GM19455 (cell line): ENCODE data around the gene CD19.
"Not testable (repeated sequence)": the region's sequence is repeated elsewhere in the genome, so short reads cannot be mapped to it uniquely, and the experiment has no call there.

Experiments
- ATAC-seq: cut with Tn5 transposase; IDR thresholded peaks from one replicate; pipeline ENCODE4 v1.9.1; 2021; ENCODE audit not compliant: unreplicated experiment

CD19 gene

DNA sequence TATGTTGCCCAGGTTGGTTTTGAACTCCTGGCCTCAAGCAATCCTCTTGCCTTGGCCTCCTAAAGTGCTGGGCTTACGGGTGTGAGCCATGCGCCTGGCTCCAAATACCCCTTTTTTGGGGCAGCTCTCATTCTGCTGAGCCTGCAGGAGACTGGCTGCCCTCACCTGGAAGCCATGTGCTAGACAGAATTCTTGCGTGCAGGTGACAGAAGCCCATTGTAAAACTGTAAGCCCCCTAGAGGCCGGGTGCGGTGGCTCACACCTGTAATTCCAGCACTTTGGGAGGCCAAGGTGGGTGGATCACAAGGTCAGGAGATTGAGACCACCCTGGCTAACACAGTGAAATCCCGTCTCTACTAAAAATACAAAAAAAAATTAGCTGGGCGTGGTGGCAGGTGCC, 48.6 kb downstream of the CD19 start:
- not testable (repeated sequence) for ATAC-seq

DNA sequence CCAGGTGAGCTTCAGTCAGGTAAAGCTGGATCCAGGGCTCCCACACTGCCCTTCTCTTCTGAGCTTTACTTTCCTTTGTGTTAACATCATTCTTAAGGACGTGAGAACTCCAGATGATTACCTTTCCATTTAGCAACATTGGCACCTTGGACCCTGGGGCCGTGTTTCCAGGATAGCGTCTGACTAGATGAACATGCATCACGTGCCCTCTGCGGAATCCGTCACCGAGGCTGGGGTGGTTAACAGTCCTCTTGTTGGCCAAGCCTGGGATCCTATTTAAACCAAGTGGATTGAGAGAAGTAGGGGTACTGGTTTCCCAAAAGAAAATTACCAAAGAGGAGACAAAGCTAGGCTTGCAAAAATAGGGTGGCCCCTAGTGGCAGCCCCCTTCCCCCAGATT, 49.2 kb downstream of the CD19 start:
- ATAC-seq, result no peak

DNA sequence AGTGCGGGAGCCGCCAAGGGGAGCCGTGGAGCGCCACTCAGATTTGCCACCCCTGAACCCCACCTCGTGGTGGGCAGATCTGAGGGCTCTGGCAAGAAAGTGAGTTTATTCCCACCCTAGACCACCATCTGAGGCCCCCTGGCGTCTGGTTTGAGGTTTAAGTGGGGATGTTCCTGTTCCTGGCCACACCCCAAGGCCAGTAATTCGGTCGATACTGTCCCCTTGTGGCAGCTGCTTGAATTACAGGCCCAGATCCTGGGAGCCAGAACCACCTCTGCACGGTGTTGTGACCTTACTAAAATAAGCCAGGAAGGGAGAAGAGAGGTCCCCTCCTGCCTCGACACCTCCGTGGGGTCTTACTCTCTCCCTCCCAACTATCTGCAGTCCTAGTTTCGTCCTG, 49.7 kb downstream of the CD19 start:
- no peak for ATAC-seq

DNA sequence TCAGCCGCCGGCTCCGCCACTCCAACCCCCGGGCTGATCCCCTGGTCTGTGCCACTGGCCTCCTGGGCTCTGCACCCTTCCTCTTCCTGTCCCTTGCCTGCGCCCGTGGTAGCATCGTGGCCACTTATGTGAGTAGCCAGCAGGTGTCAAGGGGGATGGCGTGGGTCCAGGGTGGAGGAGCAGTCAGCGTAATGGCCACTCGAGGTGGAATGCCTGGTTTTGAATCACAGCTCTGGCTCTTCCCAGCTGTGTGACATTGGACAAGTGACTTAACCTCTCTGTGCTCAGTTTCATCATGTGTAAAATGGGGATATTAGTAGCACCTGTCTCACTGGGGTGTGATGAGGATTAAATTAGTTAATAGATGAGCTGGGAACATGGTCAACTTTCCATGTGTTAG, 50.6 kb downstream of the CD19 start:
- no peak for ATAC-seq

DNA sequence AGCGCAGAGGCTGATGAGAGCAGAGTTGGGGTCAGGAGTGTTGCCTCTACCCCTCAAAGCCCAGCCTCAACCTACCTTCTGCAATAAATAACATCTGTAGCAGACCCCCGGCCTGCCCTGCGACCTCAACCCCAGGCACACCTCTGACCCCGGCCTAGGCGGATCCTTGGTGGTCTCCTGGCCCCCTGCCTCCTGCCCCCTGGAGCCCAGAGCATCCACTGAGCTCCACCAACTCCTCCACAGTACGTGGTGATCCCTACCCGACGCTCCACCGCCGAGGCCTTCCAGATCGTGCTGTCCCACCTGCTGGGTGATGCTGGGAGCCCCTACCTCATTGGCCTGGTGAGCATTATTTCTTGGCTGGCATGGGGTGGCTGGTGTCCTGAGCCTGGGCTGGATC, 51.2 kb downstream of the CD19 start:
- no peak for ATAC-seq

DNA sequence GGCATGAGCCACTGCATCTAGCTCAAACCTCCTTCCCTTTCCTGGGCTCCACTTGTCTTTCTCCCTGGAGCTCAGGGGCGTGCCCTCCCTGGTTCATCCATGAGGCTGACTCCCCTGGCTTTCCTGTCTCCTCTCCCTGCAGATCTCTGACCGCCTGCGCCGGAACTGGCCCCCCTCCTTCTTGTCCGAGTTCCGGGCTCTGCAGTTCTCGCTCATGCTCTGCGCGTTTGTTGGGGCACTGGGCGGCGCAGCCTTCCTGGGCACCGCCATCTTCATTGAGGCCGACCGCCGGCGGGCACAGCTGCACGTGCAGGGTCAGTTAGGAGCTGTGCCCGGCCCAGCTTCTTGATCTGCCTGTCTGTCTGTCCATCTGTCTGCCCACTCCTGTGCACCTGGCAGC, 51.9 kb downstream of the CD19 start:
- no peak for ATAC-seq

DNA sequence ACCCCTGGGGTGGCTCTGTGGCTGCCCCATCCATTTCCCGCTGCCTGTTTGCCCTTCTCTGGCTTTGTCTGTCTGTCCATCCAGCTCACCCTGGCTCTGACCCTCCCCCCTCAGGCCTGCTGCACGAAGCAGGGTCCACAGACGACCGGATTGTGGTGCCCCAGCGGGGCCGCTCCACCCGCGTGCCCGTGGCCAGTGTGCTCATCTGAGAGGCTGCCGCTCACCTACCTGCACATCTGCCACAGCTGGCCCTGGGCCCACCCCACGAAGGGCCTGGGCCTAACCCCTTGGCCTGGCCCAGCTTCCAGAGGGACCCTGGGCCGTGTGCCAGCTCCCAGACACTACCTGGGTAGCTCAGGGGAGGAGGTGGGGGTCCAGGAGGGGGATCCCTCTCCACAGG, 52.3 kb downstream of the CD19 start:
- no peak for ATAC-seq

DNA sequence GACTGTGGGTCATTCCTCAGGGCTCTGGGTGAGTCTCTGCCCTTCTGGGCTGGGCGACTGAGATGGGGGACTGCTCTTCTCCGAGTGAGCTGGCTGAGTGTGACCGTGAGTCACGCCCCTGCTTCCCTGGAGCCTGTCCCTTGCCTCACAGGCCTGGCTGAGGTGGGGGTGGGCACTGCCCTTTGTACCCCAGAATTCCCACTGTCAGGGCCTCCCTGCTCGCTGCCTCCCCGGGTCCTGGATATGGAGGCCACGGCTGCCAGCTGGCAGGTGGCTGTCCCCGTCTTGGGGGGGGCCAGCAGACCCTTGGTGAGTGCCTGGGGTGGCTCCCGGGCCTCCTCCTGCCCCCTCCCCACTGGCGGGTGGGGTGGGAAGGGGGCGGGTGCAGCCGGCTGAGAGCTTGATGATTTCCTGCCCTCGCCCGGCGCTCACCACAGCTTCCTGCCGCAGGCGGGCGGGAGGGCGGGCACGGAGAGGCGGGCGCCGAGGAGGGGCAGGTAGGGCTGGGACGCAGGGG, 52.9 kb downstream of the CD19 start, which contains the start of gene LAT:
Gene LAT, plus strand, starts transcription at position 434 of the 517 bp plus-strand sequence. CDS start 366 bp downstream, outside the sequence.
- ATAC-seq, result no peak

DNA sequence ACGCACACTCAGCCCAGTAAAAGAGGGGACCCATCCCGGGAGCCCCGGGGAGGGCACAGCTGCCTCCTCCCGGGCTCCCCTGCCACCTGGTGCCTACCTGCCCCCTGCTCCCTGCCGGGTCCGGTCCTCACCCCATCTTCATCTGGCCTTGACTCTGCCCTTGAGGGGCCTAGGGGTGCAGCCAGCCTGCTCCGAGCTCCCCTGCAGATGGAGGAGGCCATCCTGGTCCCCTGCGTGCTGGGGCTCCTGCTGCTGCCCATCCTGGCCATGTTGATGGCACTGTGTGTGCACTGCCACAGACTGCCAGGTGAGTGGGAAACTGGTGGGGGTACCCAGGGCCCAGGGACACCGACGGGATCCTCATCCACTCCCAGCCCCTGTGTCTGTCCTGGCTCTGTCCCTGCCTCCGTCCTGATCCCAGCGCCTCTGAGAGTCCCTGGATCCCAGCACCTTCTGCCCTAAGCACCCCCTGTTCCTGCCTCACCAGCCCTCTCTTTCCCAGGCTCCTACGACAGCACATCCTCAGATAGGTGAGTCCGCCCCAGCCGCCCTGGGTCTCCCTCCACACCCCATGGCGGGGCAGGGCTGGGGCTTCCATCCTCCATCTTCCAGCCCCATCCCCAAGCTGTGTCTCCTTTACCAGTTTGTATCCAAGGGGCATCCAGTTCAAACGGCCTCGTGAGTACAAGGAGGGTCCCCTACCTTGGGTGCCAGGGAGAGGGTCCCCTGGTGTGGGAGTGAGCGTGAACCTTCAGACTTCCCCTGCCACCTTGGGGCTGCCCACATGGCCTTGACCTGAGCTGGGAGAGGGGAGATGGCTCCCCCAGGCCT, 53.7 kb downstream of the CD19 start:
- ATAC-seq, result no peak

DNA sequence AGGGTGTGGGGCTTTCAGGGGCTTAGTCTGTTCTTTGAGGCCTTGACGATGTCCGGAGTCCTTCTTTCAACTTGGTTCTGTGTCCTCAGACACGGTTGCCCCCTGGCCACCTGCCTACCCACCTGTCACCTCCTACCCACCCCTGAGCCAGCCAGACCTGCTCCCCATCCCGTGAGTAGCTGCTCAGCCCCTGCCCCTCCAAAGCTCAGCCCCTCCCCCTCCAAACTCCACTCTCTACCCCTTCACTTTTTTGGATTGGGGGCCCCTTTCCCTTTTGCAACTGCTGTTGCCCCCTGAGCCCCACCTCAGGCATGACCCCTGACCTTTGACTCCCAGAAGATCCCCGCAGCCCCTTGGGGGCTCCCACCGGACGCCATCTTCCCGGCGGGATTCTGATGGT, 54.3 kb downstream of the CD19 start:
- ATAC-seq, result no peak

DNA sequence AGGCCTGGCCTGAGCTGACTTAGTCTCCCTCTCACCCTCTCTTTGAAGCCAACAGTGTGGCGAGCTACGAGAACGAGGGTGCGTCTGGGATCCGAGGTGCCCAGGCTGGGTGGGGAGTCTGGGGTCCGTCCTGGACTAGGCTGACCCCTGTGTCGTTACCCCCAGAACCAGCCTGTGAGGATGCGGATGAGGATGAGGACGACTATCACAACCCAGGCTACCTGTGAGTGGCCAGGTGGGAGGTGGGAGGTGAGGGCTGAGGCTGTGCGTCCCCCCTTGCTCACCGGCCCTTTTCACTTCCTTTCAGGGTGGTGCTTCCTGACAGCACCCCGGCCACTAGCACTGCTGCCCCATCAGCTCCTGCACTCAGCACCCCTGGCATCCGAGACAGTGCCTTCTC, 54.7 kb downstream of the CD19 start:
- ATAC-seq, result no peak

DNA sequence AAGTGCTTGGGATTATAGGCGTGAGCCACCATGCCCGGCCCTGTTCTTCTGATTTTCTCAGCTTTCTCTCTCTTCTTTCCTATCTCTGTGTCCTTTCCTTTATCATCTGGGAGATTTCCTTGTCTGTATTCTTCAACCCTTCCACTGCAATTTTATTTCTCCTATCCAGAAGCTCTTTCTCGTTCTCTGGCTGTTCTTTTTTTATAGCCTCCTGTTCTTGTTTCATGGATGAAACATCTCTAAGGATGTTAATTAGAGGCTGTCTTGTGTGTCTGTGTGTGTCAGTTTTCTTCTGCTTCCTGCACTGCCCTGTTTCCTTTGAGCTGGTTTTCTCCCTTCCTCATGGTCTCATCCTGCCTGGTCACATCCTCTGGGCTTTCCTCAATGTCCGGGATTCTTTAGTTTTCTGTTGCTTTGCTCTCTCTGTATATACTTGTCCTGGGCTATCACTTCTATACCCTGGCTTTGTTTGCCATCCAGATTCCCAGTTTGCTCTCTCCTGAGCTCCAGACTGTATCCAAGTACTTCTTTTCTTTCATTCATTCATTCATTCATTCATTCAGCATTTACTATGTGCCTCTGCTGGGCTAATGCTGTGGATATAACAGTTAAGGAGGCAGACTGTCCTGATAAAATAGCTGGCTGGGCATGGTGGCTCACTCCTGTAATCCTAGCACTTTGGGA, 55.5 kb downstream of the CD19 start:
- ATAC-seq, result no peak
